SK-N-SH treated with all-trans-retinoic acid at 6 μM for 48 hours (cell line): ENCODE data around the gene AKT2.

ENCODE experiments used
- BACH2 ChIP-seq: fragments of 250-450 bp; sonication (Bioruptor Pico); IDR thresholded peaks from 2 replicates; pipeline ENCODE4 v1.9.0; 2021; ENCODE audit warnings: mild to moderate bottlenecking, borderline replicate concordance
- CSDC2 ChIP-seq: fragments of 250-450 bp; sonication (Bioruptor Pico); IDR thresholded peaks from 2 replicates; pipeline ENCODE4 v1.5.0; 2020; ENCODE audit warnings: mild to moderate bottlenecking, moderate library complexity
- OSR1 ChIP-seq: fragments of 250-450 bp; sonication (Bioruptor Pico); IDR thresholded peaks from 2 replicates; pipeline ENCODE4 v1.8.0; 2022; ENCODE audit warnings: moderate library complexity, mild to moderate bottlenecking, inconsistent platforms
- PPARA ChIP-seq: fragments of 250-450 bp; sonication (Bioruptor Pico); IDR thresholded peaks from 2 replicates; pipeline ENCODE4 v1.5.0; 2020; ENCODE audit warnings: mild to moderate bottlenecking, borderline replicate concordance
- RARB ChIP-seq: fragments of 250-450 bp; sonication (Bioruptor Pico); IDR thresholded peaks from 2 replicates; pipeline ENCODE4 v1.8.0; 2021; ENCODE audit warnings: mild to moderate bottlenecking, moderate library complexity
- SNAI2 ChIP-seq: fragments of 250-450 bp; sonication (Bioruptor Pico); IDR thresholded peaks from 2 replicates; pipeline ENCODE4 v1.5.0; 2020; ENCODE audit warnings: mild to moderate bottlenecking, moderate library complexity
- TOX ChIP-seq: fragments of 250-450 bp; sonication (Bioruptor Pico); IDR thresholded peaks from 2 replicates; pipeline ENCODE4 v1.8.0; 2021; ENCODE audit warnings: mild to moderate bottlenecking, moderate library complexity, borderline replicate concordance
- ZC3H10 ChIP-seq: fragments of 250-450 bp; sonication (Bioruptor Pico); IDR thresholded peaks from 2 replicates; pipeline ENCODE4 v1.5.1; 2021; ENCODE audit warnings: mild to moderate bottlenecking, moderate library complexity
- TF ChIP-seq, protein P1 (sequence below): fragments of 250-450 bp; sonication (Bioruptor Pico); IDR thresholded peaks from 2 replicates; pipeline ENCODE4 v1.8.0; 2020; ENCODE audit warnings: mild to moderate bottlenecking, moderate library complexity, borderline replicate concordance
- TF ChIP-seq, protein P2 (sequence below): fragments of 250-450 bp; sonication (Bioruptor Pico); IDR thresholded peaks from 2 replicates; pipeline ENCODE4 v1.5.1; 2020; ENCODE audit warnings: low read depth, mild to moderate bottlenecking, moderate library complexity

DNA sequence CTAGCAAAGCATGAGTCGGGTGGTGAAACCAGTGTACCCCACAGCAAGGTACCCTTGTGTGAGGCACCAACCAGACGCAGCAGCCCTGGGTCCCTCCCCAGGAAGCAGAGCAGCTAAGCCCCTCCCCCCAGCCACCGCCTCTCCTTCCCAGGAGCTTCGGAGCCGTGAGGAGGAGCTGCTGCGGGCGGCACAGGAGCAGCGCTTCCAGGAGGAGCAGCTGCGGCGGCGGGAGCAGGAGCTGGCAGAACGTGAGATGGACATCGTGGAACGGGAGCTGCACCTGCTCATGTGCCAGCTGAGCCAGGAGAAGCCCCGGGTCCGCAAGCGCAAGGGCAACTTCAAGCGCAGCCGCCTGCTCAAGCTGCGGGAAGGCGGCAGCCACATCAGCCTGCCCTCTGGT lies 79.4 kb downstream of the AKT2 start:
- TF ChIP-seq, protein P1, sequence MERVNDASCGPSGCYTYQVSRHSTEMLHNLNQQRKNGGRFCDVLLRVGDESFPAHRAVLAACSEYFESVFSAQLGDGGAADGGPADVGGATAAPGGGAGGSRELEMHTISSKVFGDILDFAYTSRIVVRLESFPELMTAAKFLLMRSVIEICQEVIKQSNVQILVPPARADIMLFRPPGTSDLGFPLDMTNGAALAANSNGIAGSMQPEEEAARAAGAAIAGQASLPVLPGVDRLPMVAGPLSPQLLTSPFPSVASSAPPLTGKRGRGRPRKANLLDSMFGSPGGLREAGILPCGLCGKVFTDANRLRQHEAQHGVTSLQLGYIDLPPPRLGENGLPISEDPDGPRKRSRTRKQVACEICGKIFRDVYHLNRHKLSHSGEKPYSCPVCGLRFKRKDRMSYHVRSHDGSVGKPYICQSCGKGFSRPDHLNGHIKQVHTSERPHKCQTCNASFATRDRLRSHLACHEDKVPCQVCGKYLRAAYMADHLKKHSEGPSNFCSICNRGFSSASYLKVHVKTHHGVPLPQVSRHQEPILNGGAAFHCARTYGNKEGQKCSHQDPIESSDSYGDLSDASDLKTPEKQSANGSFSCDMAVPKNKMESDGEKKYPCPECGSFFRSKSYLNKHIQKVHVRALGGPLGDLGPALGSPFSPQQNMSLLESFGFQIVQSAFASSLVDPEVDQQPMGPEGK (CRISPR knock-in tag) = no peak
- no peak for TF ChIP-seq PPARA (CRISPR knock-in tag)
- no peak for TF ChIP-seq RARB
- no peak for TF ChIP-seq BACH2 (CRISPR knock-in tag)
- TF ChIP-seq, protein P2, sequence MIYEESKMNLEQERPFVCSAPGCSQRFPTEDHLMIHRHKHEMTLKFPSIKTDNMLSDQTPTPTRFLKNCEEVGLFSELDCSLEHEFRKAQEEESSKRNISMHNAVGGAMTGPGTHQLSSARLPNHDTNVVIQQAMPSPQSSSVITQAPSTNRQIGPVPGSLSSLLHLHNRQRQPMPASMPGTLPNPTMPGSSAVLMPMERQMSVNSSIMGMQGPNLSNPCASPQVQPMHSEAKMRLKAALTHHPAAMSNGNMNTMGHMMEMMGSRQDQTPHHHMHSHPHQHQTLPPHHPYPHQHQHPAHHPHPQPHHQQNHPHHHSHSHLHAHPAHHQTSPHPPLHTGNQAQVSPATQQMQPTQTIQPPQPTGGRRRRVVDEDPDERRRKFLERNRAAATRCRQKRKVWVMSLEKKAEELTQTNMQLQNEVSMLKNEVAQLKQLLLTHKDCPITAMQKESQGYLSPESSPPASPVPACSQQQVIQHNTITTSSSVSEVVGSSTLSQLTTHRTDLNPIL = no peak
- no peak for TF ChIP-seq TOX
- no peak for TF ChIP-seq SNAI2 (CRISPR knock-in tag)
- TF ChIP-seq CSDC2 (CRISPR knock-in tag) = no peak
- TF ChIP-seq OSR1 (CRISPR knock-in tag) = no peak
- no peak for TF ChIP-seq ZC3H10 (CRISPR knock-in tag)
